Stimulated activated CD4-positive, alpha-beta T cell treated with anti-CD3 and anti-CD28 coated beads, Interleukin-12 subunit alpha, Interleukin-12 subunit beta, amount 100 ng/mL, for 24 hours (primary cell): ENCODE data around the gene PHLDA3.
"Not testable (repeated sequence)": the region's sequence is repeated elsewhere in the genome, so short reads cannot be mapped to it uniquely, and the experiment has no call there.

Experiments
- DNase-seq, 2 experiments: peaks; one replicate each; pipeline ENCODE4 v3.0.0-alpha.2; 2020; ENCODE audit warnings: low read depth in 2 of 2

Gene PHLDA3

GRCh38 chr1:201503397-201504176, 34.6 kb upstream of the PHLDA3 start:
- DNase-seq = no peak

GRCh38 chr1:201502511-201502857, 33.5 kb upstream of the PHLDA3 start:
- no peak for DNase-seq

- DNase-seq = no peak
Observed at GRCh38 chr1:201501812-201502510, 33.0 kb upstream of the PHLDA3 start.

- no peak for DNase-seq
Observed at GRCh38 chr1:201501144-201501543, 32.2 kb upstream of the PHLDA3 start.

- no peak for DNase-seq
Observed at GRCh38 chr1:201500670-201501120, 31.7 kb upstream of the PHLDA3 start.

- DNase-seq = no peak
Observed at GRCh38 chr1:201499795-201500669, 31.0 kb upstream of the PHLDA3 start.

- DNase-seq = no peak
Observed at GRCh38 chr1:201499191-201499590, 30.2 kb upstream of the PHLDA3 start.

- no peak for DNase-seq
Observed at GRCh38 chr1:201498621-201499020, 29.6 kb upstream of the PHLDA3 start.

GRCh38 chr1:201497935-201498509, 29.0 kb upstream of the PHLDA3 start:
- no peak for DNase-seq

GRCh38 chr1:201496296-201496690, 27.3 kb upstream of the PHLDA3 start:
- no peak for DNase-seq

- DNase-seq = no peak
Observed at GRCh38 chr1:201495551-201496295, 26.7 kb upstream of the PHLDA3 start.

GRCh38 chr1:201493757-201494617, 25.0 kb upstream of the PHLDA3 start:
- DNase-seq = no peak

GRCh38 chr1:201493026-201493656, 24.2 kb upstream of the PHLDA3 start:
- not testable (repeated sequence) for DNase-seq

- no peak for DNase-seq
Observed at GRCh38 chr1:201491896-201492511, 23.0 kb upstream of the PHLDA3 start.

GRCh38 chr1:201490708-201491131, 21.7 kb upstream of the PHLDA3 start:
- DNase-seq = no peak

- no peak for DNase-seq
Observed at GRCh38 chr1:201489643-201490261, 20.8 kb upstream of the PHLDA3 start.

GRCh38 chr1:201488830-201489589, 20.0 kb upstream of the PHLDA3 start:
- no peak for DNase-seq

- DNase-seq = no peak
Observed at GRCh38 chr1:201487742-201488141, 18.8 kb upstream of the PHLDA3 start.
